NCI-H2029 (cell line): Measurements from ENCODE around the gene CHST8.

Experiments used
- DNase-seq: peaks from one replicate; lab custom pipeline; 2025; lab: John Stamatoyannopoulos, UW

Gene CHST8

GRCh38 chr19:33737681-33738371 lies 116.1 kb downstream of the CHST8 start:
- DNase-seq: no peak

DNA sequence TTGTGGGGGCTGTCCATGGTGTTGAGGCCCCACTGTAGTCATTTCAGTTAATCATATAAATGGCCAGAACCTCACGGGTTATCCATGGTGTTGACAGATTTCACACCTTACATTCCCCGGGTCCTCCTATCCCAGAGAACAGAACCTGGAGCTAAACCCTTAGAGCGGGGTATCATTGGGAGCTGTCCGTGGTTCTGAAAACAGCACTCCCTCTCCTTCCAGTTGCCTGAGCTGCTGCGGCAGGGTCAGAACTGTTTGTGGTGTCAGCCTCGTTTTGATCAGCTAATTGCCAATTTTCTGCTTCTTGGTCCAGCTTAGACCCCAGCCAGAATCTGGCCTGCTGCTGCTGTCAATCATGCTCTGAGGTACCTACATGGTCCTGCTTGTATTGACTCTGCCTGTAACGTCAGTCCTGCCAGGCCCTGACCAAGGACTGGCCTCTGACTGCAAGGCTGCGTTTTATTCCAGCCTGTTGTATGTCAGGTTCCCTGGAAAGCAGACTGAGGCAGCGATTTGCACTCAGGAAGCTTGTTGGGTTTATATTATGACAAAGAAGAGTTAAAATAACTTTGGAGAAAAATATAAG lies 119.2 kb downstream of the CHST8 start:
- no peak for DNase-seq

GRCh38 chr19:33745297-33745696 lies 123.5 kb downstream of the CHST8 start:
- no peak for DNase-seq

DNA sequence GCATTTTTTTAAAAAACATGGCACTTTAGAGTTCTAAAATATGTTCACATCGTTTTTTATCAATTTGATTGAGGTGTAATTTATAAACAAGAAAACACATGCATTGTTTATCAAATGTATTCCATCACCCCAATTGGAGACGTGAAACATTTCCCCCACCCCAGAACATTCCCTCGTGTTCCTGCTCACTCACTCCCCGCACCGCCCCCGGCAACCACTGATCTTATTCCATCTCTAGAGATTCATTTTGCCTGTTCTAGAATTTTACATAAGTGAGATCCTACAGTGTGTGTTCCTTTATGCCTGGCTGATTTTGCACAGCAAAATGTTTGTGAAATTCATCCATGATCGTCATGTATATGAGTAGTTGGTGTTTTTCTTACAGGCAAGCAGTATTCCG lies 124.4 kb downstream of the CHST8 start:
- no peak for DNase-seq

- no peak for DNase-seq
These were observed 125.5 kb downstream of the CHST8 start for GRCh38 chr19:33747273-33747672.

- DNase-seq: no peak
These were observed 126.5 kb downstream of the CHST8 start for GRCh38 chr19:33748231-33748630.

- no peak for DNase-seq
These were observed 127.3 kb downstream of the CHST8 start for GRCh38 chr19:33749016-33749415.

DNA sequence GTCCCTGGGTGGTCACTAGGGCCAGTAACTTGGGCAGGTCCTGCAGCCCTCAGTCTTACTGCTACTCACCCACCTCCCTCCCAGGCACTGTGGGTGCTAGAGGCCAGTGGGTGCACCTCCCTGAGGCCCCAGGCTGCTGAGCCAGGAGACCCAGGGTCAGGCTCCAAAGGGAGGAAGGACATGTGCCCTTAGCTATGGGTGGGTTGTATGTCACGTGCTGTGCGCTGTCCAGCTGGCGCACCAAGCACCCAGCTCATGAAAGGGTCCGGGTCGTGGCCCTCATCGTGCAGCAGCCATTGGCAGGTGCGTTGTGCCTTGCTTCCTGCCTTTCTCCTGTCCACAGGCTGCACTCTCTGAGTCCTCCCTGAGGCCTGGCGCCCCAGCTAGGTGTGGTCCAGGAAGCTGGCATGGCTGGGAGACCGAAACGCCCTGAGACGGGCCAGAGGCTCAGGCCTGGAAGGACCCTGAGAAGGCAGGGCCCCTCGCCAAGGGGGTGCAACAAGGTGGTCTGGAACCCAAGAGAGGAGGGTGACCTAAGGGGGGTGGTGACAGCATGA lies 127.9 kb downstream of the CHST8 start:
- DNase-seq: no peak

DNA sequence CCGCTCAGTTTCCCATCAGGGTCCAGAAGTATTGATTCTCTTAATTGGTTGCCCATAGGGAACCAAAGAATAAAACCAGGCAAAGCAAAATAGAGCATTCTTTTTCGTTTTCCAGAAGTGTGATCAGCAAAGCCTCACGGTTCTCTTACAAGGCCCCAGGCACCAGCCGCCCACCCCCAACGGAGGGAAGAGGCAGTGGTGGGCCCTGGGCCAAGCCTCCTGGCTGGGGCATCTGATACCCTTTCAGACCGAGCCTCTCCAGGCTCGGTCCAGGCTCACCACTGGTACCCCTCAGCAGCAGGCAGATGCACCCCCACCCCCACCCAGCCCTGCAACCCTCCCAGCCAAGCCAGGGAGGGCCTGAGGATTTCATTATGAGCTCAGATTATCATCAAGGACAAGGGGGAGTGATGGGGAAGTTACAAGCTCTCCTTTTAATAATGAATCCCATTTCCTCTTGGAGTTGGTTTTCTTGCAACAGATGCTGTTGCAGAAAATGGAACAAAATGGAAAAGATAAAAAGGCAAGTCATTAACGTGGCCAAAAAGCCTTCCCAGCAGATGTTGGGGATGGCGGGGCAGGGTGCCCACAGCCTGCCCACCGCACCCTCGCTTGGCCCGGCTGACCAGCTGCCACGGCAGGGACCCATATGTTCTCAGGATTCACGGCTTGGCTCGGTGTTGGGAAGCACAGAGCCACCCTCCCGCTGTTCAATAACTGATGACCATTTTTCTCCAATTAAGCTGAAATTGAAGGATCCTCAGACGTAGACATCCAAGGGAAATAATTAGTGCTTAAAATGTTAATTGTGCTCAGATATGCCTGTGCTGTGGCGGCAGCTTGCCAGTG lies 129.1 kb downstream of the CHST8 start:
- no peak for DNase-seq

DNA sequence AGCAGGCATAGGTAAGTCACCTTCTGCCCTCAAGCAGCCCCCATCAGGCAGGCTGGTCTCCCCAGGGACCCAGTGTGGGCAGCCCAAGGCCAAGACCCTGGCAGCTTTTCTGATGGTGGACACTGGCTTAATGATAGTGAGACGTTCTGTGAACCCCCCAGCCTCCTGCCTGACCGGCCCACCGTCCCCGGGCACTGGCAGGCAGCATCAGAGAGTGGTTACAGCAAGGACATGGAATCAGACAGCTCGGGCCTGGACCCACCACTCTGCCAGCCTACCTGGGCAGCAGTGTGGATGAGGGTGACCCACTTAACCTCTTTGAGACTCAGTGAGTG lies 129.7 kb downstream of the CHST8 start:
- DNase-seq: no peak

GRCh38 chr19:33752018-33752800 lies 130.5 kb downstream of the CHST8 start:
- DNase-seq: no peak

DNA sequence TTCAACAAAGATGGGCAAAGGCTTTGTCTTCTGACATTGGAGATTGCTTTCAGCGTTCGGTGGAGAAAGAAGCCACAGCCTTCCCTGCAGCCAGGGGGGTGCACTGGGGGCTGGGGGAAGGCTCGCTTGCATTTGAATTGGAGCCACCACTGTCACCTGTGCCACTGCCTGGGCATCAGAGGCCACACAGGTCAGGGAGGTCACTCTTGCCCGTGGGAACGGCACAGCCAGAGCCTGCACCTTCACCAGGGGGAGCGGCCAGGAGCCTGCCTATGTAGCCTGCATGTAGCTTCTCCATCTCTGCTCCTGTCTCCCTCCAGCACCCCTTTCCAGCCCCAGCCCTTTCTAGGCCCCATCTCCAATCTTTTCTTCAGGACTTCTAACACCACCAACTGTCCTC lies 131.2 kb downstream of the CHST8 start:
- no peak for DNase-seq

DNA sequence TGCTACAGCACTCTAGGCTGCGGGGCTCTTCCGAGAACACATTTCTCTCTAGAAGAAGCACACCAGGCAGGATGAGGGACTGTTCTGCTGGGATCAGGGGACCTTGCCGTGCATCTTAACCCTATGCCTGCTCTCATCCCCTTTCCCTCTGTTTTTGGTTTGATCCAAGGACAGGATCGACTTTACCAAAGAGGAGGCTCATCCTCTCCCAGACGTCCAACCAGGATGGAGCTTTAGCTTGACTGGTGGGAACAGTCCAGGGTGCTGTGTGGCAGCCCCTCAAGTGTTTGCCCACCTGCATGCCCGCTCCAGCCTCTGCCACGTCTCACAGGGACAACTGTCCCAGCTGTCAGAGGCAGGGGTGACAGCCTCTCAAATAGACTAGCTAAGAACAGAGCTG lies 132.6 kb downstream of the CHST8 start:
- no peak for DNase-seq

DNA sequence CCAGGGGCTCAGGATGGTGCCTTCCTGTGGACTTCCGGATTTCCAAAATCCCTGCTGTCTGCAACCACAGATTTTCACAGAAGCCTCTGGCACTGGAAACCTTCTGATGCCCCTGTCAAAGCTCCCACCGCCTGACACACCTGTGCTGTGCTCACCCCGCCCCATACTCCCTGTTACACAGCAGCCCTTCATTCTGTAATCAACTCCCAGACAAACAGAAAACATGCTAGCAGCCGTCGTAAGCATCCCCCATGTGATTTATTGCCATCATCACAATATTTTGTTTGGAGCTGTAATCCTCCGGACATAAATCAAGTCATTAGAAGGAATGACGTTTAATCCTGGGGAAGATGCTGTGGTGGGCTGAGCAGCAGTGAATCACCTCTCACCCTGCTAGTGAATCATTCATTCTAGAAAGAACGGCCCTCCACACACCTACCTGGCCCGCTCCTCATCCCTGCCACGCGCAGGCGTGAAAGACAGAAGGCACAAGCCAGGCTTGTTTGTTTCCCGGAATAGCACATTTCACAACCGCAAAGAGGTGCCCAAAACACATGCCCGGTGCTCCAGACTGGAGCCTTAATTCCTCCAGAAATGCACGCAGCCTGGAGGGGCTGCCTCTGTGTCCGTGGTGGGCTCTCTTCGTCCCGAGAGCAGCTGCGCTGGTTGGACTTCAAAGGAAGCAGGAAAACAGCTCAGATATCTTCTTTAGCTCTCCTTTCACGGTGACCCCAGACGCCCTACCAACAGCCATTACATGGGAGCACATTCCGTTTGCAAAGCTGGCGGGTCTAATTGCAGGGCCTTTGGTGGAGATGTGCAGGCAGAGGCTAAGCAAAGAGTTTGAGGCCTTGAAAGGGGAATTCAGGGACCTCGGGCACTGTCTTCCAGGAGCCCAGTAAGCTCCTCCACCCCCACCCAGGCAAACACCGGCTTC lies 133.6 kb downstream of the CHST8 start:
- DNase-seq: no peak

GRCh38 chr19:33756177-33756576 lies 134.4 kb downstream of the CHST8 start:
- DNase-seq: no peak

GRCh38 chr19:33758541-33759013 lies 136.8 kb downstream of the CHST8 start:
- DNase-seq: no peak

GRCh38 chr19:33759356-33759755 lies 137.6 kb downstream of the CHST8 start:
- DNase-seq: no peak

GRCh38 chr19:33763633-33764371 lies 142.0 kb downstream of the CHST8 start:
- DNase-seq: no peak

DNA sequence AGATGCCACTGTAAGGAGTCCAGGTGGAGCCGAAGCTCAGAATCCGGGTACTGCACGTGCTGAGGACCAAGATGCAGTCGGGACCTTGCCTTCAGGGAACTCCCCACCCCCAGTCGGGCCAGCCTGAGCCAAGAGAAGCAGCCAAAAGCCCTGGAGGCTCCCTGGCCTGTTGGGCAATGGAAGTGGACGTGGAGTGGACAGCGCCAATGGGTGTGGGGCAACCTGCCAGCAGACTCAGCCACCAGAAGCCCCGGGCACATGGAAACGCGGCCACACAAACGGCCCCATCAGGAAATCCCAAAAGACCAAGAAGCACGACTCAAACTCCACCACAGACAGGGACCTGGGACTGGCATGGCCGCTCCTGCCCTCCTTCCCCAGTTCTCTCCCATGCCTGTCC lies 144.9 kb downstream of the CHST8 start:
- no peak for DNase-seq

GRCh38 chr19:33767898-33768413 lies 146.2 kb downstream of the CHST8 start:
- no peak for DNase-seq
